Activated naive CD4-positive, alpha-beta T cell treated with anti-CD3 and anti-CD28 coated beads, Interleukin-2, amount 10 ng/mL, durations not matched to agents 7 days and 5 days (primary cell): ENCODE results near the gene NBAS.
"Not testable (repeated sequence)": the region's sequence is repeated elsewhere in the genome, so short reads cannot be mapped to it uniquely, and the experiment has no call there.

Experiments
- CTCF ChIA-PET: fragments of 350-600 bp; sonication (Branson Sonifier 250); formaldehyde crosslinking; loops from one replicate; lab custom pipeline; 2021; ENCODE audit warnings: antibody characterized with exemption; lab: Charles Lee
- DNase-seq: peaks from one replicate; pipeline ENCODE4 v3.0.0-alpha.2; 2020
- H3K27ac Mint-ChIP-seq: one replicate; pipeline ENCODE4 v1.8.0; 2021; ENCODE audit warnings: mild to moderate bottlenecking, moderate library complexity, mixed read lengths
- H3K27me3 Mint-ChIP-seq: one replicate; pipeline ENCODE4 v1.8.0; 2021; ENCODE audit warnings: mild to moderate bottlenecking, mixed read lengths
- H3K36me3 Mint-ChIP-seq: one replicate; pipeline ENCODE4 v1.8.0; 2021; ENCODE audit warnings: mixed read lengths
- H3K4me1 Mint-ChIP-seq: one replicate; pipeline ENCODE4 v1.8.0; 2021; ENCODE audit warnings: mixed read lengths
- H3K4me3 Mint-ChIP-seq: one replicate; pipeline ENCODE4 v1.8.0; 2021; ENCODE audit warnings: mild to moderate bottlenecking, moderate library complexity, mixed read lengths
- H3K9me3 Mint-ChIP-seq: one replicate; pipeline ENCODE4 v1.8.0; 2021; ENCODE audit warnings: mixed read lengths

Gene NBAS

GRCh38 chr2:15331787-15332186 lies 229.3 kb downstream of the NBAS start:
- Mint-ChIP-seq H3K27me3 (no peaks in the 10 kb centered on the region), H3K4me3 (no peak overlapping the region), H3K9me3 (no peaks in the 10 kb centered on the region), H3K27ac (no peak overlapping the region), H3K4me1 (peaks cover 4% of the 10 kb centered on the region), H3K36me3 (peaks cover 7% of the 10 kb centered on the region)
- CTCF ChIA-PET: no interaction called here
- DNase-seq: no peak

- Mint-ChIP-seq H3K9me3 (peaks cover 14% of the 10 kb centered on the region), H3K4me1 (no peaks in the 10 kb centered on the region), H3K36me3 (peaks cover 23% of the 10 kb centered on the region), H3K4me3 (no peak overlapping the region), H3K27ac (no peak overlapping the region), H3K27me3 (no peaks in the 10 kb centered on the region)
- CTCF ChIA-PET: no interaction called here
- DNase-seq: no peak
Measured at GRCh38 chr2:15325296-15325695, 235.8 kb downstream of the NBAS start.

GRCh38 chr2:15323227-15323626 lies 237.9 kb downstream of the NBAS start:
- no peaks in the 10 kb centered on the region for H3K4me1 Mint-ChIP-seq
- no peak overlapping the region for H3K27ac Mint-ChIP-seq
- DNase-seq: no peak
- CTCF ChIA-PET: no interaction called here
- no peak overlapping the region for H3K4me3 Mint-ChIP-seq
- H3K27me3 Mint-ChIP-seq: no peaks in the 10 kb centered on the region
- peaks cover 25% of the 10 kb centered on the region for H3K9me3 Mint-ChIP-seq
- peaks cover 43% of the 10 kb centered on the region for H3K36me3 Mint-ChIP-seq

GRCh38 chr2:15321481-15321880 lies 239.7 kb downstream of the NBAS start:
- H3K27ac Mint-ChIP-seq, DNase-seq, H3K27me3 Mint-ChIP-seq, H3K4me3 Mint-ChIP-seq, CTCF ChIA-PET: not testable (repeated sequence)
- Mint-ChIP-seq H3K36me3 (peaks cover 56% of the 10 kb centered on the region), H3K4me1 (peaks cover 11% of the 10 kb centered on the region), H3K9me3 (peaks cover 38% of the 10 kb centered on the region)

- Mint-ChIP-seq H3K36me3 (peaks cover 61% of the 10 kb centered on the region), H3K27me3 (no peaks in the 10 kb centered on the region), H3K4me3 (no peak overlapping the region), H3K4me1 (peaks cover 55% of the 10 kb centered on the region), H3K9me3 (peaks cover 41% of the 10 kb centered on the region), H3K27ac (peak overlapping the region; percentile 56)
- peak; percentile 36 for DNase-seq
- CTCF ChIA-PET: no interaction called here
Measured at GRCh38 chr2:15316370-15316814, 244.7 kb downstream of the NBAS start.

- CTCF ChIA-PET: no interaction called here
- peaks cover 36% of the 10 kb centered on the region for H3K9me3 Mint-ChIP-seq
- H3K36me3 Mint-ChIP-seq: peaks cover 59% of the 10 kb centered on the region
- peaks cover 64% of the 10 kb centered on the region for H3K4me1 Mint-ChIP-seq
- H3K4me3 Mint-ChIP-seq: no peak overlapping the region
- H3K27me3 Mint-ChIP-seq: no peaks in the 10 kb centered on the region
- DNase-seq: no peak
- H3K27ac Mint-ChIP-seq: no peak overlapping the region
Measured at GRCh38 chr2:15315411-15315810, 245.7 kb downstream of the NBAS start.

- H3K4me3 Mint-ChIP-seq: no peak overlapping the region
- H3K4me1 Mint-ChIP-seq: peaks cover 66% of the 10 kb centered on the region
- H3K9me3 Mint-ChIP-seq: peaks cover 27% of the 10 kb centered on the region
- no peak for DNase-seq
- H3K27me3 Mint-ChIP-seq: no peaks in the 10 kb centered on the region
- peaks cover 46% of the 10 kb centered on the region for H3K36me3 Mint-ChIP-seq
- no peak overlapping the region for H3K27ac Mint-ChIP-seq
- CTCF ChIA-PET: no interaction called here
Measured at GRCh38 chr2:15313657-15314056, 247.5 kb downstream of the NBAS start.

GRCh38 chr2:15311926-15312325 lies 249.2 kb downstream of the NBAS start:
- no peak for DNase-seq
- Mint-ChIP-seq H3K27me3 (no peaks in the 10 kb centered on the region), H3K36me3 (peaks cover 44% of the 10 kb centered on the region), H3K9me3 (peaks cover 12% of the 10 kb centered on the region), H3K27ac (peak overlapping the region; percentile 56), H3K4me3 (no peak overlapping the region), H3K4me1 (peaks cover 59% of the 10 kb centered on the region)
- CTCF ChIA-PET: no interaction called here

GRCh38 chr2:15311201-15311907 lies 249.8 kb downstream of the NBAS start:
- H3K9me3 Mint-ChIP-seq: peaks cover 9% of the 10 kb centered on the region
- H3K27me3 Mint-ChIP-seq: no peaks in the 10 kb centered on the region
- peaks cover 42% of the 10 kb centered on the region for H3K36me3 Mint-ChIP-seq
- H3K4me3 Mint-ChIP-seq: no peak overlapping the region
- no peak for DNase-seq
- peaks cover 54% of the 10 kb centered on the region for H3K4me1 Mint-ChIP-seq
- CTCF ChIA-PET: no interaction called here
- peak overlapping the region; percentile 64 for H3K27ac Mint-ChIP-seq

GRCh38 chr2:15307526-15307925 lies 253.6 kb downstream of the NBAS start:
- DNase-seq: no peak
- Mint-ChIP-seq H3K27me3 (no peaks in the 10 kb centered on the region), H3K9me3 (peaks cover 9% of the 10 kb centered on the region), H3K36me3 (peaks cover 49% of the 10 kb centered on the region), H3K27ac (no peak overlapping the region), H3K4me3 (no peak overlapping the region), H3K4me1 (peaks cover 29% of the 10 kb centered on the region)
- CTCF ChIA-PET: no interaction called here

GRCh38 chr2:15306706-15307105 lies 254.4 kb downstream of the NBAS start:
- H3K36me3 Mint-ChIP-seq: peaks cover 57% of the 10 kb centered on the region

GRCh38 chr2:15303874-15304273 lies 257.3 kb downstream of the NBAS start:
- Mint-ChIP-seq H3K27me3 (no peaks in the 10 kb centered on the region), H3K27ac (no peak overlapping the region), H3K4me1 (peaks cover 39% of the 10 kb centered on the region), H3K36me3 (peaks cover 58% of the 10 kb centered on the region), H3K9me3 (peaks cover 9% of the 10 kb centered on the region), H3K4me3 (no peak overlapping the region)
- CTCF ChIA-PET: no interaction called here
- no peak for DNase-seq

More at GRCh38 chr2:15306706-15307105, 254.4 kb downstream of the NBAS start:
- DNase-seq: no peak
- no peaks in the 10 kb centered on the region for H3K27me3 Mint-ChIP-seq
- peaks cover 9% of the 10 kb centered on the region for H3K9me3 Mint-ChIP-seq
- H3K4me3 Mint-ChIP-seq: no peak overlapping the region
- peaks cover 30% of the 10 kb centered on the region for H3K4me1 Mint-ChIP-seq
- CTCF ChIA-PET: interaction anchor here (0.7 kb wide), 1 partner anchor 70 kb away, joined by 5 read pairs; no protein-coding TSS in a partner anchor
- H3K27ac Mint-ChIP-seq: no peak overlapping the region

GRCh38 chr2:15302154-15302553 lies 259.0 kb downstream of the NBAS start:
- H3K36me3 Mint-ChIP-seq: peaks cover 58% of the 10 kb centered on the region
- peak overlapping the region; percentile 30 for H3K27ac Mint-ChIP-seq

GRCh38 chr2:15300624-15301573 lies 260.2 kb downstream of the NBAS start:
- Mint-ChIP-seq H3K4me1 (peaks cover 45% of the 10 kb centered on the region), H3K4me3 (no peak overlapping the region), H3K27ac (peak overlapping the region; percentile 83)

More at GRCh38 chr2:15302154-15302553, 259.0 kb downstream of the NBAS start:
- H3K4me1 Mint-ChIP-seq: peaks cover 45% of the 10 kb centered on the region
- no peak overlapping the region for H3K4me3 Mint-ChIP-seq
- CTCF ChIA-PET: no interaction called here
- DNase-seq: no peak
- H3K27me3 Mint-ChIP-seq: no peaks in the 10 kb centered on the region
- peaks cover 9% of the 10 kb centered on the region for H3K9me3 Mint-ChIP-seq

More at GRCh38 chr2:15300624-15301573, 260.2 kb downstream of the NBAS start:
- H3K36me3 Mint-ChIP-seq: peaks cover 53% of the 10 kb centered on the region
- CTCF ChIA-PET: interaction anchor here (0.5 kb wide), 1 partner anchor 236 kb away, joined by 4 read pairs; no protein-coding TSS in a partner anchor
- H3K27me3 Mint-ChIP-seq: no peaks in the 10 kb centered on the region
- peak; percentile 27 for DNase-seq
- H3K9me3 Mint-ChIP-seq: peaks cover 9% of the 10 kb centered on the region
